ENCODE measurements around the gene LRRC1. TPM values are rescaled to one million over a fixed set of nuclear protein-coding genes. Genes with fewer than 3 reads are reported as not detected.
A peak's percentile ranks its signal among the peaks of the same experiment; 100 is the strongest.

LRRC1 gene
- total RNA-seq: 1 to 10 TPM; 1.5 to 2.6 TPM

- peak within 1 kb of the TSS; percentile 96 for H3K4me3 Mint-ChIP-seq
- H3K4me1 Mint-ChIP-seq: peaks cover 21% of the 10 kb centered on the region
- no peaks in the 10 kb centered on the region for H3K36me3 Mint-ChIP-seq
- DNase-seq: peak; percentile 91
- H3K9me3 Mint-ChIP-seq: no peaks in the 10 kb centered on the region
- H3K27ac Mint-ChIP-seq: peak within 1 kb of the TSS; percentile 83
- peaks cover 44% of the 10 kb centered on the region for H3K27me3 Mint-ChIP-seq
Measured at GRCh38 chr6:53794720-53795339, at the start of gene LRRC1. Gene LRRC1, plus strand, starts transcription at chr6:53795005. Its CDS starts 252 bp downstream, at chr6:53795257.

GRCh38 chr6:53746442-53747103 lies 48.2 kb upstream of the LRRC1 start:
- Mint-ChIP-seq H3K27me3 (peaks cover under 1% of the 10 kb centered on the region), H3K4me3 (no peak overlapping the region), H3K27ac (no peak overlapping the region), H3K4me1 (peaks cover 5% of the 10 kb centered on the region), H3K36me3 (no peaks in the 10 kb centered on the region), H3K9me3 (no peaks in the 10 kb centered on the region)
- DNase-seq: no peak

- Mint-ChIP-seq H3K9me3 (no peaks in the 10 kb centered on the region), H3K36me3 (no peaks in the 10 kb centered on the region), H3K27ac (no peak overlapping the region), H3K27me3 (no peaks in the 10 kb centered on the region), H3K4me1 (no peaks in the 10 kb centered on the region), H3K4me3 (no peak overlapping the region)
- DNase-seq: no peak
Measured at GRCh38 chr6:53750052-53750650, 44.7 kb upstream of the LRRC1 start.

DNA sequence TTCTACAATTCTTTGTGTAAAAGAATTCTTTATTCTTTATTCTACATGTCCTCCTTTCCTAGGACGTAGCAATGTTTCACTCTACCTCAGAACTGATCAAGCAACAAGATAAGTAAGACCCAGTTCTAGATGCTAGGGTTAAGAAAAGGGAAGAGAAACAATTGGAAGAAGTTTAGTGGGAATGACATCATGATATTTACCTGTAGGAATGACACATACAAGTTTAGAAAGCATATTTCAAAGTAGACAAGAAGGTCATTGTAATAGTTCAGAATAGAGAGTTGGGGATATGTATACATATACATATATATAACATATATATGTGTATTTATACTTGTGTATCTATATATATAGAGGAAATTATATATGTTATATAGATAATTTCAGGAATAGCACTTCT lies 43.4 kb upstream of the LRRC1 start:
- Mint-ChIP-seq H3K4me3 (no peak overlapping the region), H3K4me1 (no peaks in the 10 kb centered on the region)

GRCh38 chr6:53752440-53752839 lies 42.4 kb upstream of the LRRC1 start:
- Mint-ChIP-seq H3K36me3 (no peaks in the 10 kb centered on the region), H3K27ac (no peak overlapping the region), H3K9me3 (no peaks in the 10 kb centered on the region), H3K4me3 (no peak overlapping the region), H3K4me1 (no peaks in the 10 kb centered on the region), H3K27me3 (no peaks in the 10 kb centered on the region)
- DNase-seq: no peak

More for the DNA sequence above, 43.4 kb upstream of the LRRC1 start:
- Mint-ChIP-seq H3K27ac (no peak overlapping the region), H3K36me3 (no peaks in the 10 kb centered on the region), H3K9me3 (no peaks in the 10 kb centered on the region), H3K27me3 (no peaks in the 10 kb centered on the region)
- DNase-seq: no peak

DNA sequence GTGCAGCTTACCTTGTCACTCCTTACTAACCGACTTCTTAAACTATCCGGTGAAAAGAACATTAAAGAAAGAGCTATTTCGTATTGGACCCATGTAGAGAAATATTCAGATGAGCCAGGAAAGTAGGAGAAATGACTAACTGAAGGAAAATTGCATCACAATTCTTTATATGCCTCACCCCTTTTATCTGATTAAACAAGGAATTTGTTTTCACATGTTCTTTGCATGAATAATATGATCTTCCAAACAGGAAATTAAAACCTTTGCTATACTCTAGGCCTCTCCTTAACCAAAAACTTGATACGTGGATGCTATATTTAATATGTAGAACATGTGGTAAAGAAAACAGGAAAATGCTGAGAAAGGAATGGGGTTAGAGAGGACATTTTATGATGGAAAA lies 41.9 kb upstream of the LRRC1 start:
- no peaks in the 10 kb centered on the region for H3K4me1 Mint-ChIP-seq

GRCh38 chr6:53754330-53754729 lies 40.5 kb upstream of the LRRC1 start:
- no peak for DNase-seq
- H3K27me3 Mint-ChIP-seq: no peaks in the 10 kb centered on the region
- no peak overlapping the region for H3K27ac Mint-ChIP-seq
- no peaks in the 10 kb centered on the region for H3K4me1 Mint-ChIP-seq
- no peaks in the 10 kb centered on the region for H3K36me3 Mint-ChIP-seq
- no peaks in the 10 kb centered on the region for H3K9me3 Mint-ChIP-seq
- no peak overlapping the region for H3K4me3 Mint-ChIP-seq

More for the DNA sequence above, 41.9 kb upstream of the LRRC1 start:
- H3K27ac Mint-ChIP-seq: no peak overlapping the region
- H3K36me3 Mint-ChIP-seq: no peaks in the 10 kb centered on the region
- no peak for DNase-seq
- H3K27me3 Mint-ChIP-seq: no peaks in the 10 kb centered on the region
- H3K4me3 Mint-ChIP-seq: no peak overlapping the region
- no peaks in the 10 kb centered on the region for H3K9me3 Mint-ChIP-seq

- H3K4me1 Mint-ChIP-seq: no peaks in the 10 kb centered on the region
- no peaks in the 10 kb centered on the region for H3K9me3 Mint-ChIP-seq
- DNase-seq: no peak
- H3K27me3 Mint-ChIP-seq: no peaks in the 10 kb centered on the region
- H3K4me3 Mint-ChIP-seq: no peak overlapping the region
- H3K27ac Mint-ChIP-seq: no peak overlapping the region
- no peaks in the 10 kb centered on the region for H3K36me3 Mint-ChIP-seq
Measured at GRCh38 chr6:53756396-53756795, 38.4 kb upstream of the LRRC1 start.

GRCh38 chr6:53758496-53758895 lies 36.3 kb upstream of the LRRC1 start:
- no peak overlapping the region for H3K4me3 Mint-ChIP-seq
- H3K27ac Mint-ChIP-seq: no peak overlapping the region
- DNase-seq: no peak
- H3K9me3 Mint-ChIP-seq: no peaks in the 10 kb centered on the region
- H3K27me3 Mint-ChIP-seq: peaks cover 8% of the 10 kb centered on the region
- H3K36me3 Mint-ChIP-seq: no peaks in the 10 kb centered on the region
- H3K4me1 Mint-ChIP-seq: no peaks in the 10 kb centered on the region

DNA sequence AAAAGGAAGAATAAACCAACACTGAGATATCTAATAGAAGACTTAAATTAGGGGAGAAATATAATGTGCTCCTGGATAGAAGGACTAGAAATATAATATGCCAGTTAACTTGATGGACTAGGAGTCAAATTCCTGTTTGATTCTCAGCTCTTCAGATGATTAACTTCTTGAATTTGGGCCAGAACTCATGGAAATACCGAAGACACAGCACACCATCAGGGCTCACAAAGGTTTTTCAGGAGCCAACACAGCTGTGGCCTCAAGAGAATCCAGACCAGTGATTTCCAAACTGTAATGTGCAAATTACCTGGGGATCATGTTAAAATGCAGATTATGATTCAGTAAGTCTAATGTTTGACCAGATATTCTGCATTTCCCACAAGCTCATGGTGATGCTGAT lies 33.8 kb upstream of the LRRC1 start:
- DNase-seq: no peak
- Mint-ChIP-seq H3K4me3 (no peak overlapping the region), H3K27ac (no peak overlapping the region), H3K9me3 (no peaks in the 10 kb centered on the region), H3K36me3 (no peaks in the 10 kb centered on the region), H3K4me1 (no peaks in the 10 kb centered on the region), H3K27me3 (peaks cover 15% of the 10 kb centered on the region)

- no peak for DNase-seq
- H3K36me3 Mint-ChIP-seq: no peaks in the 10 kb centered on the region
- H3K4me3 Mint-ChIP-seq: no peak overlapping the region
- H3K27me3 Mint-ChIP-seq: peaks cover 17% of the 10 kb centered on the region
- H3K27ac Mint-ChIP-seq: no peak overlapping the region
- no peaks in the 10 kb centered on the region for H3K9me3 Mint-ChIP-seq
- H3K4me1 Mint-ChIP-seq: no peaks in the 10 kb centered on the region
Measured at GRCh38 chr6:53765270-53765669, 29.5 kb upstream of the LRRC1 start.

DNA sequence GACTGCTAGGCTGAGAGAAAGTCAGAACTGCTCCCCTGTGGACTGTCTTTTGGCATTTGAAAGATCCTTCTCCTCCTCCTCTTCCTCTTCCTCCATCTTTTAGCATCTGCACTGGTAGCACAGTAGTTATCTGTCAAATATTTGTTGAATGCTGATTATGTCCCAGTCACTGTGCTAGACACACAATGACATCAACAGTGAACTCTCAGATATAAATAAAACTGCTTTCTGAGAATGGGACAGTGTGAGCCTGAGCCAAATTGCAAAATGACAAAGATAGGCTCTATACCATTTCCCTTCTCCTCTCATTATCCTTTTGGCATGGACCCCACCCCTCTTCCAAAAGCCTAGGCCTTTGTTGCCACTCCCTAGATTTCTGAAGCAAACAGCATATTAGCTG lies 27.9 kb upstream of the LRRC1 start:
- H3K36me3 Mint-ChIP-seq: no peaks in the 10 kb centered on the region
- peaks cover 21% of the 10 kb centered on the region for H3K27me3 Mint-ChIP-seq
- H3K4me1 Mint-ChIP-seq: no peaks in the 10 kb centered on the region
- H3K9me3 Mint-ChIP-seq: no peaks in the 10 kb centered on the region
- no peak overlapping the region for H3K4me3 Mint-ChIP-seq
- H3K27ac Mint-ChIP-seq: no peak overlapping the region
- no peak for DNase-seq

DNA sequence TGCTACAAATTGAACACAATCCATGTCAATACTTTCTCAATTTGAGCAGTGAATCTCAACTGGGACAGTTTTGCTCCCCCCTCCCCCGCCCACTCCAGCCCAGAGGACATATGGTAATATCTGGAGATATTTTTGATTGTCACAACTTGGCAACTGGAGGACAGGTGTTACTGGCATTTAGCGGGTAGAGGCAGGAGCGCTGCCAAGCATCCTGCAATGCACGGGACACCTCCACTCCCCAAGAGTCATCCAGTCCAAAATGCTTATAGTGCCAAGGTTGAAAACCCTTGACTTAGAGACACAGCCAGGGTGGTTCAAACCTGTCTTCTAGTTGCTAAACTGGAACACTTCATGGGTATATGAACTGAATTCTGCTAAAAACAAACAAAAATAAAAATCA lies 26.9 kb upstream of the LRRC1 start:
- Mint-ChIP-seq H3K4me1 (no peaks in the 10 kb centered on the region), H3K4me3 (no peak overlapping the region), H3K27ac (no peak overlapping the region), H3K27me3 (peaks cover 15% of the 10 kb centered on the region), H3K36me3 (no peaks in the 10 kb centered on the region), H3K9me3 (no peaks in the 10 kb centered on the region)
- no peak for DNase-seq

DNA sequence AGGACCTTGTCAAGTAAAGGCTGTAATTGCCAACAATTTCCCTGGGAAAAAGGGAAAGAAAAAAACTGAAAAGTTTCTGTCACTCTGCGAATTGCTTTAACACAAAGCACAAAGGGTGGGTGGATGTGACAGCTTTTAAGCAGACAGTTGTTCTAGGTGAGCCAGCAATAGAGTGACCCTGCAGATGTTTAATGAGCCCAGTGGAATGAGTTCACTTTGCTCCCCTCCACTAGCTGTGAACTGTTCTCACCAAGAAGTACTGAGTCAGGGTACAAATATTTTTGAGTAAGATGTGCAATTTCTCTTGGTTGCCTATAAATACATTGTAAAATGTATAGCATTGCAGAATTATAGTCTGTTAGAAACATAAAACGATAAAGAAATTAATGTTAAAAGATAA lies 26.2 kb upstream of the LRRC1 start:
- Mint-ChIP-seq H3K27me3 (peaks cover 13% of the 10 kb centered on the region), H3K4me1 (no peaks in the 10 kb centered on the region), H3K36me3 (no peaks in the 10 kb centered on the region), H3K27ac (no peak overlapping the region), H3K9me3 (no peaks in the 10 kb centered on the region), H3K4me3 (no peak overlapping the region)
- no peak for DNase-seq

- no peak for DNase-seq
- no peak overlapping the region for H3K27ac Mint-ChIP-seq
- H3K4me1 Mint-ChIP-seq: no peaks in the 10 kb centered on the region
- peaks cover 3% of the 10 kb centered on the region for H3K36me3 Mint-ChIP-seq
- H3K27me3 Mint-ChIP-seq: peaks cover 9% of the 10 kb centered on the region
- H3K9me3 Mint-ChIP-seq: peaks cover 2% of the 10 kb centered on the region
- H3K4me3 Mint-ChIP-seq: no peak overlapping the region
Measured at GRCh38 chr6:53770780-53771249, 24.0 kb upstream of the LRRC1 start.

Data from activated naive CD8-positive, alpha-beta T cell treated with anti-CD3 and anti-CD28 coated beads for 36 hours (primary cell).